ENCODE measurements around the gene EPHB3.

The EPHB3 gene

DNA sequence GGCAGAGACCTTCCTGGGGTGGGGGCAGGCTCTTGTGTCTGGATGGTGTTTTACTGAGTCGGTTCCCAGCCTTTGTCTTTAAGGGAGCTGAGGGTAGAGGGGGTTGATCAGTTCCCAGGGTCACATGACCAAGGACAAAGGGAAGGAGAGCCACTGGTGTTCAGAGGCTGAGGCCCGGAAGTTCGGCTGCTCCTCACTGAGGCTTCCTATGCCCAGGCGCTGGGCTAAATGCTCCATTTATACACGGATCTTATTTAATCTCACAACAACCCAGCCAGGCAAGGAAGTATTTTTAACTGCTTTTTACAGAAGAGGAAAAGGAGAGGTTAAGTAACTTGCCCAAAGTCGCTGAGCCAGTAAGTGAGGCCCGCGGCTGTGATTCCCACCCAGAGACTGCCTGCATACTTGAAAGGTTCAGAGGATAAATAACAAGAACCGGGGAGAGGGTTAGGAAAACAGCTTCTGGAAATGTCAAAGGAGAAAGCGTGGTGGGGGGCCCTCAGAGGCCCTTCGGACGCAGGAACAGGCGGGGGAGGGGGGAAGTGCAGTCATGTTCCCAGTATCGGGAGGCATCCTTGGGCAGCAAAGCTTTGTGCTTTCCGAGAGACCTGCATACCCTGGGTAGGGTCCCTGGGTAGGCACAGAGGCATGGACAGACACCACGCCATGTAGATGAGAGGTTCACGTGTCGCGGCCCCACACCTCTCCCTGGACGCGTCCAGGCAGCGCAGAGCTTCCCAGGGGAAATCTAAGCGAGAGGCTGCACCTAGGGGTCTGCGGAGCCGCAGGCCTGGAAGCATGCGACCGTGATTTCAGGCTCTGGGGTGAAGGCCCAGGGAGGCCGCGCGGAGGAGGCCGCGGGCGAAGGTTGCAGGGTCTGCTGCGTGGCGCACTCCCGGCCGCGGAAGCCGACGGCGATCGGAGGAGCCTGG, 21.3 kb downstream of the EPHB3 start:
- peak; percentile 48 for DNase-seq

- no peak for DNase-seq
Measured at GRCh38 chr3:184583578-184584451, 22.2 kb downstream of the EPHB3 start.

- DNase-seq = no peak
Measured at GRCh38 chr3:184584464-184584891, 22.9 kb downstream of the EPHB3 start.

- DNase-seq = no peak
Measured at GRCh38 chr3:184585545-184585944, 24.0 kb downstream of the EPHB3 start.

DNA sequence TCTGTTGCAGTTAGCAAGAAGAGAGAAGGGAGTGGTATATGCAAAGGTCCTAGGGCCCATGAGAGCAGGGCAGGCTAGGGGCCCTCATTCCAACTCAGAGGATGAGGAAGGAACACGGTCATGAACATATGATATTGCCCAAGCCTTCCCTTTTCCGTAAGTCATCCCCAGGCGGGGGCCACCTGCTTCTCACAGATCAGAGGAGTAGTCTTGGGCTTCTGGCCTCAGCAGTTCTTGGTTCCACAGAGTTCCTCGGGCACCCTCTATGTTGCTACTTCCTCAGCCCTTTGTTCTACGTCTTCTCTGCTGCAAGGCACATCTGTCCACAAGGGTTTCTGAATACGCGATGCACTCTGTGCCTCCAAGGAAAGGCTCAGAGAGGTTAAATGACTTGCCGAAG, 25.3 kb downstream of the EPHB3 start:
- no peak for DNase-seq

DNA sequence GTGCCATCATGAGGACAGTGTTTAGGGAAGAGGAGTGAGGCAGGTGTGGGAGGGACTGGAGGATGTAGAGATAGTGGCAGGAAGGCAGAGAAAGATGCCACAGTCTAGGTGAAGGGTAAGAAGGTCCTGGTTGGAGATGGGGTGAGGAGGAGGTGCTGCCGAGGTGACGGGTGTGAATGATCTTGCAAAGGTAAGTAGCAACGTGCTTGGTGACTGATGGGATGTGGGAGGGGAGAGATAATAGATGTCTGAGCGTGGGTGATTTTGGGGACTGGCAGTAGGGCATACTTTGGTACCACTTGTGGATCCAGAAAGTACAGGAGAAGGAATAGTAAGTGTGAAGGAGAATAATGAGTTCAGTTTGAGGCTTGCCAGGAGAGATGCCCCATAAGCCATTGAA, 27.2 kb downstream of the EPHB3 start:
- no peak for DNase-seq

GRCh38 chr3:184590795-184591194, 29.2 kb downstream of the EPHB3 start:
- DNase-seq = peak; percentile 68

DNA sequence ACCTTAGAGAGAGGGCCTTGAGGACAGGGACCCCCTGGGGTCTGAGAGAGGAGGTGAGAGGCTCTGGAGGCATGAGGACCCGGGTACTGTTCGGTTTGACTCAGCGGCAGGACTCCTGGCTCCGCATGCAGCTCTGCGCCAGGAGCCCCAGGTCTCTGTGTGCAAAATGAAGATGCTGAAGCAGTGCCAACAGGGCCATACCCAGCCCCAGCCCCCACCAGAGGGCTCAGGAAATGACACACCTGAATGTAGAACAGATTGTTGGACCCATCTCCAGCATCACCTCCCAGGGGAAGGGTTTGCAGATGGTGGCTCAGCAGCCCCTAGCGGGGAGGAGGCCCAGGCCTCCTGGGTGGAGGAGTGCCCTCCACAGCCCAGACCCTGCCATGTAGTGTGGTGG, 30.2 kb downstream of the EPHB3 start:
- no peak for DNase-seq

GRCh38 chr3:184592371-184593219, 31.0 kb downstream of the EPHB3 start:
- DNase-seq = peak; percentile 84

- DNase-seq = no peak
Measured at GRCh38 chr3:184593220-184593927, 31.8 kb downstream of the EPHB3 start.

GRCh38 chr3:184593928-184594303, 32.3 kb downstream of the EPHB3 start:
- no peak for DNase-seq

GRCh38 chr3:184594371-184595001, 32.9 kb downstream of the EPHB3 start:
- DNase-seq = no peak

DNA sequence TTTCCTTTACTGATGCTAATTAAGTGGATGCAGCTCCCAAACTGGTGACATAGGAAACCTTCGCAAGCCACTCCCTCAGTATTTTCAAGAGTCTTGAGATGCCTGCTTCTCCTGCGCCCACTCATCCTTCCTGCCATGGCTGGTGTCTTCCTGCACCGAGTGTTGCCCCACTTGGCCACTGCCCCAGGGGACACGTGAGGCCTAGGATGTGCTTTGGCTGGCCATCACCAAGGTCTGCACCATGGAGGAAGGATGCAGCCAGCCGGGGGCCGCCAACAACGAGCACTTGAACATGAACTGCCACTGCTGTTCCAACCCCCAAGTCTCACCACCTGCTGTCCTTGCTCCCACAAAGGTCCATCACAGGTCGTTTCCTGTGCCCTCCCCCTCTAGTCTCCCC, 34.1 kb downstream of the EPHB3 start:
- DNase-seq = no peak

GRCh38 chr3:184596233-184596632, 34.6 kb downstream of the EPHB3 start:
- no peak for DNase-seq

GRCh38 chr3:184596886-184597575, 35.4 kb downstream of the EPHB3 start:
- no peak for DNase-seq

GRCh38 chr3:184597829-184598573, 36.4 kb downstream of the EPHB3 start:
- DNase-seq = no peak

DNA sequence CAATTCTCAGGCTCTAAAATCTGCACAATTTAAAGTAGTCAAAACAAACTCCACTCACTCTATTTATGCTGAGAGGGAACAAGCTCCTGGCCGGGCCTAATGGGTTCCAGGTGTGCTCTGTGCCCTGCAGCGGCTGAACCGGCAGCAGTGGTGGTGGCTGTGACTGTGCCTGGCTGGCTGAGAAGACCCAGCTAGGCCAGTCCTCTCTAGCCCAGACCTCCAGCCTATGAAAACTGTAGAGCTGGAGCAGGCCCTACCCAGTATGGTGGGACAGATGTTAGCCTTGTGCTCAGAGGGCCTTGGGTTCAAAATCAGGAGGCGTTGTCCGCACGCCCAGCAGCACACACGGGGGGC, 37.0 kb downstream of the EPHB3 start:
- no peak for DNase-seq

- DNase-seq = no peak
Measured at GRCh38 chr3:184599143-184599542, 37.6 kb downstream of the EPHB3 start.

GRCh38 chr3:184600685-184601377, 39.2 kb downstream of the EPHB3 start:
- no peak for DNase-seq
